GM12878 (cell line): ENCODE measurements around the gene ANKRD30B. TPM values are rescaled to one million over a fixed set of nuclear protein-coding genes. Genes with fewer than 3 reads are reported as not detected.
"Not testable (repeated sequence)": the region's sequence is repeated elsewhere in the genome, so short reads cannot be mapped to it uniquely, and the experiment has no call there.

ENCODE experiments used
- ATAC-seq: fragments of 200-7000 bp; cut with Tn5 transposase; 3 replicates; pipeline ENCODE4 v1.9.1; 2020; ENCODE audit warnings: mild to moderate bottlenecking, moderate library complexity
- BruUV-seq: library from RNA; stranded (reverse); fragments of 400-500 nt; replicated peaks from 2 replicates; lab custom pipeline; 2021; lab: Mats Ljungman, UMichigan
- CTCF ChIA-PET: fragments of 300-600 bp; sonication (Branson Sonifier 250); formaldehyde crosslinking; extraction: SDS; loops from one replicate; lab custom pipeline; 2021; ENCODE audit warnings: inconsistent platforms; lab: Yijun Ruan, JAX
- POLR2A ChIA-PET: fragments of 350-600 bp; formaldehyde crosslinking; extraction: SDS; loops from one replicate; lab custom pipeline; 2021; ENCODE audit warnings: inconsistent platforms; lab: Charles Lee
- RAD21 ChIA-PET: fragments of 300-600 bp; sonication (Branson Sonifier 250); formaldehyde crosslinking; loops from one replicate; lab custom pipeline; 2023; ENCODE audit warnings: antibody characterized with exemption; ENCODE audit not compliant: unreplicated experiment; lab: Charles Lee
- SMC1A ChIA-PET: fragments of 300-600 bp; sonication (Branson Sonifier 250); formaldehyde crosslinking; loops from one replicate; lab custom pipeline; 2023; ENCODE audit not compliant: unreplicated experiment, uncharacterized antibody; lab: Charles Lee
- DNase-seq: peaks from one replicate; pipeline ENCODE4 v3.0.0-alpha.2; 2011; ENCODE audit warnings: low read depth, low spot score
- FAIRE-seq: peaks from 3 replicates; lab custom pipeline; 2011; peaks lifted over from hg19 to GRCh38; lab: Jason Lieb, UNC
- H2AFZ ChIP-seq: 2 replicates; pipeline ENCODE4 v1.6.0; 2011; ENCODE audit warnings: low read depth, low read length, control low read depth; ENCODE audit not compliant: control insufficient read depth
- H3K27ac ChIP-seq: 2 replicates; pipeline ENCODE4 v1.5.1; 2011; ENCODE audit warnings: control low read depth; ENCODE audit not compliant: control insufficient read depth, insufficient read depth
- H3K27me3 ChIP-seq, 2 experiments: replicated peaks in 1 of 2; 2 replicates each; pipeline versions ENCODE4 v1.6.0 to v1.6.1; 2011; ENCODE audit warnings: low read length in 1 of 2; ENCODE audit not compliant: control insufficient read depth in 2 of 2, insufficient read depth in 2 of 2
- H3K36me3 ChIP-seq, 2 experiments: 2 replicates each; pipeline ENCODE4 v1.5.1; 2011; ENCODE audit warnings: low read length in 1 of 2; ENCODE audit not compliant: control insufficient read depth in 2 of 2, insufficient read depth in 2 of 2
- H3K4me1 ChIP-seq: 2 replicates; pipeline ENCODE4 v1.6.1; 2011; ENCODE audit warnings: mild to moderate bottlenecking, low read length, moderate library complexity, mixed read lengths; ENCODE audit not compliant: control insufficient read depth, insufficient read depth
- H3K4me2 ChIP-seq: 2 replicates; pipeline ENCODE4 v1.6.0; 2011; ENCODE audit warnings: control low read depth; ENCODE audit not compliant: control insufficient read depth, insufficient read depth
- H3K4me3 ChIP-seq: fragments of 200-600 bp; sonication (generic); 2 replicates; pipeline ENCODE4 v1.5.1; 2016
- H3K79me2 ChIP-seq: 2 replicates; pipeline ENCODE4 v1.6.0; 2011; ENCODE audit warnings: low read length; ENCODE audit not compliant: control insufficient read depth, insufficient read depth
- H3K9ac ChIP-seq: 2 replicates; pipeline ENCODE4 v1.8.0; 2011; ENCODE audit warnings: low read length, control low read depth, mixed read lengths; ENCODE audit not compliant: control insufficient read depth, insufficient read depth
- H3K9me3 ChIP-seq: replicated peaks from 3 replicates; pipeline ENCODE4 v1.5.1; 2011; ENCODE audit warnings: mild to moderate bottlenecking, low read length; ENCODE audit not compliant: control insufficient read depth, insufficient read depth
- H4K20me1 ChIP-seq: 2 replicates; pipeline ENCODE4 v1.6.0; 2011; ENCODE audit not compliant: control insufficient read depth, insufficient read depth
- REST ChIP-seq: IDR thresholded peaks from 2 replicates; pipeline ENCODE4 v1.6.1; 2012; ENCODE audit warnings: mild to moderate bottlenecking, low read depth, low read length
- WGBS: methylation state at CpG from one replicate; pipeline ENCODE4 v1.1.6; 2016; ENCODE audit warnings: low lambda C conversion rate; ENCODE audit not compliant: insufficient replicate concordance, insufficient coverage; ENCODE audit errors: missing lambda C conversion rate; 5-methylcytosine and 5-hydroxymethylcytosine counted together
- in situ Hi-C: fragments of 300-500 bp; cut with MboI; formaldehyde crosslinking; loops from 9 replicates; pipeline ENCODE4 v1.14.3; 2018; ENCODE audit warnings: mixed read lengths
- intact Hi-C: fragments of 100-400 bp; cut with micrococcal nuclease; formaldehyde crosslinking; loops from one replicate; pipeline ENCODE4 v1.14.2; 2022; ENCODE audit not compliant: unreplicated experiment
- polyA plus RNA-seq, 11 experiments: library from polyadenylated mRNA; depleted of rRNA in 4 of 11; unstranded in 6 of 11; stranded (reverse) in 5 of 11; fragments of >200 nt; fragmentation: Nextera tagmentation in 4 of 11; fragmentation: Illumina TruSeq in 1 of 11; extraction: Ambion mirVana in 4 of 11; extraction: Trizol in 1 of 11; gene quantifications; 1 replicate in 1 of 11; 2 replicates in 10 of 11; pipeline versions ENCODE4 v1.2.1 to v1.2.3, GENCODE V29; 2011 to 2016; ENCODE audit warnings: inconsistent platforms in 2 of 11, missing spikeins in 2 of 11, low read depth in 1 of 11
- total RNA-seq, 4 experiments: library from RNA; depleted of rRNA in 3 of 4; stranded (reverse); fragments of >200 nt in 3 of 4; fragmentation: Illumina TruSeq in 1 of 4; extraction: Trizol in 1 of 4; gene quantifications; 2 replicates each; pipeline versions ENCODE4 v1.2.1 to v1.2.3, GENCODE V29; 2013 to 2021

Gene ANKRD30B
- total and polyA plus RNA-seq, 10 of the 15 experiments (the other 5 are each of a cell fraction or from before 2014, with no cell fraction given): not detected

- H3K27me3 ChIP-seq, intact Hi-C loops, H2AFZ ChIP-seq, H3K79me2 ChIP-seq, RAD21 ChIA-PET, H3K27ac ChIP-seq, in situ Hi-C loops, CTCF ChIA-PET, H3K9ac ChIP-seq, SMC1A ChIA-PET, H3K4me3 ChIP-seq, H3K9me3 ChIP-seq, FAIRE-seq, H4K20me1 ChIP-seq: not testable (repeated sequence)
- peak; percentile 39; the same call in 1 of the 2 replicates for TF ChIP-seq REST
- TF ChIP-seq, all 136 proteins: peak for 1; not testable (repeated sequence) for 135
- POLR2A ChIA-PET, BruUV-seq, H3K4me2 ChIP-seq, H3K36me3 ChIP-seq, DNase-seq, ATAC-seq, H3K4me1 ChIP-seq: not testable (repeated sequence)
Observed at GRCh38 chr18:14721569-14721968, 26.4 kb upstream of the ANKRD30B start.

- H3K36me3 ChIP-seq, H3K4me3 ChIP-seq, H3K9ac ChIP-seq, H3K79me2 ChIP-seq, H3K4me1 ChIP-seq, BruUV-seq, intact Hi-C loops, FAIRE-seq, CTCF ChIA-PET, H3K9me3 ChIP-seq, H3K27ac ChIP-seq, SMC1A ChIA-PET, H4K20me1 ChIP-seq, H2AFZ ChIP-seq, RAD21 ChIA-PET, POLR2A ChIA-PET, H3K27me3 ChIP-seq, H3K4me2 ChIP-seq, in situ Hi-C loops, ATAC-seq, DNase-seq: not testable (repeated sequence)
- 0% methylated on average over 1 of the region's 1 CpG for WGBS
Observed at GRCh38 chr18:14739056-14739455, 8.9 kb upstream of the ANKRD30B start.
